HG03442 (cell line): ENCODE data around the gene AWAT2.
"Not testable (repeated sequence)": the region's sequence is repeated elsewhere in the genome, so short reads cannot be mapped to it uniquely, and the experiment has no call there.

Experiments used
- ATAC-seq: cut with Tn5 transposase; IDR thresholded peaks from one replicate; pipeline ENCODE4 v1.9.1; 2021; ENCODE audit warnings: mild to moderate bottlenecking, moderate library complexity; ENCODE audit not compliant: unreplicated experiment

Gene AWAT2

GRCh38 chrX:70001708-70002341 lies 47.9 kb downstream of the AWAT2 start:
- no peak for ATAC-seq

- ATAC-seq, result no peak
Measured at GRCh38 chrX:70001269-70001668, 48.5 kb downstream of the AWAT2 start.

- ATAC-seq, result not testable (repeated sequence)
Measured at GRCh38 chrX:69998299-69998698, 51.4 kb downstream of the AWAT2 start.

- no peak for ATAC-seq
Measured at GRCh38 chrX:69996113-69996468, 53.6 kb downstream of the AWAT2 start.

- no peak for ATAC-seq
Measured at GRCh38 chrX:69995362-69996112, 54.2 kb downstream of the AWAT2 start.

- no peak for ATAC-seq
Measured at GRCh38 chrX:69993494-69993893, 56.2 kb downstream of the AWAT2 start.

- no peak for ATAC-seq
Measured at GRCh38 chrX:69991685-69992084, 58.1 kb downstream of the AWAT2 start.
